GM19025 (cell line): ENCODE results near the gene GIGYF2.

Source experiments
- ATAC-seq: cut with Tn5 transposase; IDR thresholded peaks from one replicate; pipeline ENCODE4 v1.9.1; 2021; ENCODE audit warnings: mild to moderate bottlenecking, low read depth, moderate library complexity; ENCODE audit not compliant: unreplicated experiment

The GIGYF2 gene

GRCh38 chr2:232876161-232876977, 179.2 kb downstream of the GIGYF2 start:
- ATAC-seq, result no peak

- no peak for ATAC-seq
Measured at GRCh38 chr2:232876978-232877441, 179.9 kb downstream of the GIGYF2 start.

GRCh38 chr2:232877940-232878511, 180.9 kb downstream of the GIGYF2 start:
- ATAC-seq, result no peak

- ATAC-seq, result no peak
Measured at GRCh38 chr2:232878855-232879617, 181.9 kb downstream of the GIGYF2 start.

GRCh38 chr2:232879618-232880494, 182.7 kb downstream of the GIGYF2 start:
- no peak for ATAC-seq

GRCh38 chr2:232880764-232881351, 183.7 kb downstream of the GIGYF2 start:
- no peak for ATAC-seq

GRCh38 chr2:232882085-232882484, 185.0 kb downstream of the GIGYF2 start:
- ATAC-seq, result no peak

- no peak for ATAC-seq
Measured at GRCh38 chr2:232882505-232883115, 185.5 kb downstream of the GIGYF2 start.

GRCh38 chr2:232883116-232883721, 186.1 kb downstream of the GIGYF2 start:
- ATAC-seq, result no peak

- ATAC-seq, result no peak
Measured at GRCh38 chr2:232884001-232884421, 186.9 kb downstream of the GIGYF2 start.

GRCh38 chr2:232884549-232885263, 187.6 kb downstream of the GIGYF2 start:
- no peak for ATAC-seq

- no peak for ATAC-seq
Measured at GRCh38 chr2:232885264-232885961, 188.3 kb downstream of the GIGYF2 start.

GRCh38 chr2:232886176-232886575, 189.0 kb downstream of the GIGYF2 start:
- no peak for ATAC-seq

- no peak for ATAC-seq
Measured at GRCh38 chr2:232886632-232887031, 189.5 kb downstream of the GIGYF2 start.

- no peak for ATAC-seq
Measured at GRCh38 chr2:232887171-232887850, 190.2 kb downstream of the GIGYF2 start.

- no peak for ATAC-seq
Measured at GRCh38 chr2:232888099-232888836, 191.1 kb downstream of the GIGYF2 start.
